Kidney epithelial cell (primary cell): ENCODE results near the gene CDKAL1. TPM values are rescaled to one million over a fixed set of nuclear protein-coding genes. Genes with fewer than 3 reads are reported as not detected.
"Not testable (repeated sequence)": the region's sequence is repeated elsewhere in the genome, so short reads cannot be mapped to it uniquely, and the experiment has no call there.

Experiments
- DNase-seq: peaks from one replicate; pipeline ENCODE4 v3.0.0-alpha.2; 2010; ENCODE audit warnings: low read depth
- H3K27me3 ChIP-seq: 2 replicates; pipeline ENCODE4 v1.6.0; 2011; ENCODE audit warnings: low read length; ENCODE audit not compliant: control insufficient read depth, insufficient read depth
- H3K36me3 ChIP-seq: 2 replicates; pipeline ENCODE4 v1.5.1; 2011; ENCODE audit warnings: low read length; ENCODE audit not compliant: control insufficient read depth, insufficient read depth
- H3K4me3 ChIP-seq: 2 replicates; pipeline ENCODE4 v1.5.1; 2011; ENCODE audit warnings: low read depth, mild to moderate bottlenecking, control low read depth, low read length
- total RNA-seq: library from RNA; depleted of rRNA; stranded (reverse); fragments of >200 nt; gene quantifications from 2 replicates; pipeline ENCODE4 v1.2.3, GENCODE V29; 2015
- TF ChIP-seq, protein P1 (sequence below): IDR thresholded peaks from 2 replicates; pipeline ENCODE4 v1.5.1; 2011; ENCODE audit warnings: mild to moderate bottlenecking, moderate library complexity, low read length, control low read depth, inconsistent platforms; ENCODE audit not compliant: insufficient read depth, poor library complexity, severe bottlenecking

The CDKAL1 gene
- total RNA-seq, 1 donor from 2014 or later = 15.0 TPM

DNA sequence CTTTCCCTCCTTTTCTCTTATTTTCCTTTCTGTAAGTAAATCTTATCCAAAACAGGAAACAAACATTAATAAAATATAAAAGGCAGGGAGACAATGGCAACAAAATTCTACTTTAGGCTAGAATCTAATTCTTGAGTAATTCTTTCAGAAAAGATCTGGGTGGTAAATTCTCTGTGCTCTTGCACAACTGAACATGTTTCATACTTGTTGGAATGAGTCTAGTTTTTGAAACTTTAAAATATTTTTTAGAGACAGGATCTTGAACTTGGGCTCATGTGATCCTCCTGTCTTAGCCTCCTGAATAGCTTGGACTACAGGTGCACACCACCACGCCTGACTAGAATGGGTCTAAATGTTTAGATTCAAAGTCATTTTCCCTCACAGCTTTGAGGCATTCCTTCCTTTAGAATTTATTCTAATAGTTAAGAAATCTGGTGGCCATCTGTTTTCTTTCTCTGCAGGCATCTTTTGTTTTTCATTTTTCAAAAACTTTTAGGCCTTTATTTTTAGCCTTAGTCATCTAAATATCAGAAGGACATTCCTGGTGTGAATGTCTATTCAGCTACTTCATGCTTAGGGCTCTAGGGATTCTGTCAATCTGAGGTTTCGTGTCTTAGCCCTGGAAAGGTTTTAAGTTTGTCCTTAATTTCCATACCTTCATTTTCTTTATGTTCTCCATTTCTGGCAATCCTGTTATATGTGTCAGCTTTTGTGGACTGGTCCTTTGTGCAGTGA lies 76.5 kb downstream of the CDKAL1 start:
- DNase-seq = no peak
- H3K27me3 ChIP-seq = no peaks in the 10 kb centered on the region
- TF ChIP-seq, protein P1, sequence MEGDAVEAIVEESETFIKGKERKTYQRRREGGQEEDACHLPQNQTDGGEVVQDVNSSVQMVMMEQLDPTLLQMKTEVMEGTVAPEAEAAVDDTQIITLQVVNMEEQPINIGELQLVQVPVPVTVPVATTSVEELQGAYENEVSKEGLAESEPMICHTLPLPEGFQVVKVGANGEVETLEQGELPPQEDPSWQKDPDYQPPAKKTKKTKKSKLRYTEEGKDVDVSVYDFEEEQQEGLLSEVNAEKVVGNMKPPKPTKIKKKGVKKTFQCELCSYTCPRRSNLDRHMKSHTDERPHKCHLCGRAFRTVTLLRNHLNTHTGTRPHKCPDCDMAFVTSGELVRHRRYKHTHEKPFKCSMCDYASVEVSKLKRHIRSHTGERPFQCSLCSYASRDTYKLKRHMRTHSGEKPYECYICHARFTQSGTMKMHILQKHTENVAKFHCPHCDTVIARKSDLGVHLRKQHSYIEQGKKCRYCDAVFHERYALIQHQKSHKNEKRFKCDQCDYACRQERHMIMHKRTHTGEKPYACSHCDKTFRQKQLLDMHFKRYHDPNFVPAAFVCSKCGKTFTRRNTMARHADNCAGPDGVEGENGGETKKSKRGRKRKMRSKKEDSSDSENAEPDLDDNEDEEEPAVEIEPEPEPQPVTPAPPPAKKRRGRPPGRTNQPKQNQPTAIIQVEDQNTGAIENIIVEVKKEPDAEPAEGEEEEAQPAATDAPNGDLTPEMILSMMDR = no peak
- no peaks in the 10 kb centered on the region for H3K36me3 ChIP-seq
- no peak overlapping the region for H3K4me3 ChIP-seq

DNA sequence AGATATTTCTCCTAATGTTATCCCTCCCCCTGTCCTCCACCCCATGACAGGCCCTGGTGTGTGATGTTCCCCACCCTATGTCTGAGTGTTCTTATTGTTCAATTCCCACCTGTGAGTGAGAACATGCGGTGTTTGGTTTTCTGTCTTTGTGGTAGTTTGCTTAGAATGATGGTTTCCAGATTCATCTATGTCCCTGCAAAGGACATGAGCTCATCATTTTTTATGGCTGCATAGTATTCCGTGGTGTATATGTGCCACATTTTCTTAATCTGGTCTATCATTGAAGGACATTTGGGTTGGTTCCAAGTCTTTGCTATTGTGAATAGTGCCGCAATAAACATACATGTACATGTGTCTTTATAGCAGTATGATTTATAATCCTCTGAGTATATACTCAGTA lies 83.3 kb downstream of the CDKAL1 start:
- not testable (repeated sequence) for H3K4me3 ChIP-seq, H3K36me3 ChIP-seq, H3K27me3 ChIP-seq, DNase-seq

DNA sequence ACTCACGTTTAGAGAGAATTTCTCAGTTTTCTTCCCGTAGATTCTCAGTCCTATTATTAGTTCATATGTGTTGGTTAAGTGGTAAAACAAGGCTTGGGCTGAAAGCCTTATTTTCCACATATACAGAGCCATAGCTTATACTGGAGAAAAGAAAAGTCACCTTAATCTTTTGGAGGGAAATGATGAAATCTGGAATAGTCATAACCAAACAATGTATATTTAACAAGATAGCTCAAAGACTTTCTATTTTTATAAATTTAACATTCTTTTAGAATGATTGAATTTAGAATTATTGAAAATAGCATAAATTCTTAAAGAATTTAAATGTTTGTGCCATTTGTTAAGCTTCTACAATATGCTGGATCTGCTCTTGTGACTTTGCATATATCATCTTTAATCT lies 85.8 kb downstream of the CDKAL1 start:
- no peaks in the 10 kb centered on the region for H3K27me3 ChIP-seq
- no peak overlapping the region for H3K4me3 ChIP-seq
- TF ChIP-seq, protein P1 = no peak
- DNase-seq = no peak
- no peaks in the 10 kb centered on the region for H3K36me3 ChIP-seq

DNA sequence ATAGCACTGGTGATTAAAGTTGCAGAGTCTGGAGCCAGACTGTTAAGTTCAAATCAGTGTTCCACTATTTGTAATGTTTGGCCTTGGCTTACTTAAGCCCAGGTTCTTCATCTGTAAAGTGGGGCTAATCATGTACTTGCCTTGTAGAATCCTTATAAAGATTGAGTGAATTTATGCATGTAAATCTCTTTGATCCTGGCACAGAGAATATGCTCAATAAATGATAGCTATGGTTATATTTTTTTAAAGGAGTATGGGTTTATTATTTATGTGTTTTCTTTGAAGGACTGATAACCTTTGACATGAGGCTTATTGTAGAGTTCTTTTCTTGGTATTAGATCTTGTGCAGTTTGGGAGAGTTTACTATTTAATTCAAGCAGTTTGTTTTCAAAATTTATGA lies 89.5 kb downstream of the CDKAL1 start:
- Histone ChIP-seq H3K36me3 (no peaks in the 10 kb centered on the region), H3K27me3 (no peaks in the 10 kb centered on the region), H3K4me3 (no peak overlapping the region)
- DNase-seq = no peak
- TF ChIP-seq, protein P1 = no peak

DNA sequence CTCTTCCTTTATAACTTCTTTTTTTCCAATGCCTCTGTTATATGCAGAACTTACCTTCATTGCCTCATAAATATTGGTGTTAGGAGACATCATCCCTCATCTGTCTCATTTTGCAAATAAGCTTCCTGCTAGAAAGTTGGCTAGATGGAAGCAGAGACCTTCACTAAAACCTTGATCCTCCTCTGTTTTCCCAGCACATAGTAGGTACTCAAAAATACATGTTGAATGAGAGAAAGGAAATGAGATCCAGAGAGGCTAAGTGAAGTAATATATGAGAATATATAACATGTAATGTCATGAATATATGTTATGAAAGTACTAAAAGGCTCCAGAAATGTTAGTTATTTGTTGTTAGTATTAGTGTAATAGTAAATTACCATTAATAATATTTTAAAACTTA lies 91.9 kb downstream of the CDKAL1 start:
- Histone ChIP-seq H3K36me3 (no peaks in the 10 kb centered on the region), H3K27me3 (no peaks in the 10 kb centered on the region), H3K4me3 (no peak overlapping the region)
- TF ChIP-seq, protein P1 = no peak
- no peak for DNase-seq

DNA sequence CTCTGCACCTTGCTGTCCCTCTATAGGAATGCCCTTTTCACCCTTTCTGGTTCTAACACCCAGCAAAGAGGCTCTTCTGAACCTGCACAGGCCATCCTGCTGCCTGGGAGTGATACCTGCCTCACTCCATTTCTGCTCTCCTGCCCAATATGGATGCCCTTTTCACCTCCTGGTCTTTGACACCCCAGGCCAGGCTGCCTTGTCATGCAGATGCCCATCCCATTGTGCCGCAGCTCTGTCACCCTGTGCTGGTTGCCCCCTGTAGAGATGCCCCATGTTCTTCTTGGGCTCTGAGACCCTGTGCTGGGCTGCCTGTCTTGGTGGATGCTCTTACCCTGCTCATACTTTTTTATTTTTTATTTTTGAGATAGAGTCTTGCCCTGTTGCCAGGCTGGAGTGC lies 95.3 kb downstream of the CDKAL1 start:
- TF ChIP-seq, protein P1 = no peak

More for the DNA sequence above, 95.3 kb downstream of the CDKAL1 start:
- no peaks in the 10 kb centered on the region for H3K27me3 ChIP-seq
- H3K4me3 ChIP-seq = no peak overlapping the region
- DNase-seq = no peak
- H3K36me3 ChIP-seq = no peaks in the 10 kb centered on the region
